Measurements from ENCODE around the gene JARID2. TPM values are rescaled to one million over a fixed set of nuclear protein-coding genes. Genes with fewer than 3 reads are reported as not detected.

Gene JARID2
- total and polyA plus RNA-seq, 2 of the 13 experiments (the other 11 are each of a cell fraction or from before 2014, with no cell fraction given) = 7.5 to 10.3 TPM

DNA sequence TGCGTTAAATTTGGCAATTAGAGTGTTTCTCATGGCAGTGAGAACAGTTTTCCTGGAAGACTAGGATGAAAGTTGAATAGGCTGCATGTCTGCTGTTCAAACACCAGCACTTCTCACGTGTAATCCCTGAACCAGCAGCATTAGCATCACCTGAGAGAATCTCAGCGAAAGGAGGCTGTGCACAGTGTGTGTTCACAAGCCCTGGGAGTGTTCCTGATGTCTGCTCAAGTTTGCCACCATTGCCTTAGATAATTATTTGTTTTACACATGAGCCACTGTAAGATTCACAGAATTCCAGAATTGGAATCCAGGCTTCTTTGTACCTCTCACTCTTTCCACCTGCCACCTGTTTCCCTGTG lies 117.3 kb downstream of the JARID2 start:
- Histone ChIP-seq H4K20me1 (ENCODE audit: insufficient read depth, low read length) (peaks cover 20% of the 10 kb centered on the region), H3K27me3 (ENCODE audit: control insufficient read depth in 1 of 2, insufficient read depth in 2 of 2, low read length in 2 of 2) (no peaks in the 10 kb centered on the region), H3K4me3 (replicated peaks in 1 of 3; ENCODE audit: insufficient read depth in 1 of 3, low read depth in 2 of 3, low read length in 3 of 3) (peak overlapping the region in 1 of 3 experiments; percentile 18; a peak in 1 of 6 replicates), H3K79me2 (ENCODE audit: insufficient read depth, low read length) (peaks cover 55% of the 10 kb centered on the region), H3K4me1 (ENCODE audit: insufficient read depth, low read length) (peaks cover 42% of the 10 kb centered on the region), H3K9me3 (ENCODE audit: low read length) (no peaks in the 10 kb centered on the region), H3K4me2 (ENCODE audit: low read depth, low read length) (peak overlapping the region; percentile 74), H3K27ac (ENCODE audit: extremely low read length, insufficient read depth, low read length) (no peak overlapping the region), H2AFZ (ENCODE audit: low read length) (no peak overlapping the region), H3K9ac (ENCODE audit: insufficient read depth, low read depth, low read length) (no peak overlapping the region), H3K36me3 (replicated peaks in 1 of 2; ENCODE audit: control insufficient read depth in 1 of 2, insufficient read depth in 2 of 2, low read length in 2 of 2) (no peaks in the 10 kb centered on the region)
- in situ Hi-C loops (cut with HindIII; ENCODE audit: extremely low pct_ligation_motif_present, low pct_unique_long_range_greater_than_20kb) (no loop called here), intact Hi-C loops (cut with micrococcal nuclease; ENCODE audit: unreplicated experiment) (no loop called here)
- CTCF ChIA-PET (ENCODE audit: low intra/inter-chr PET ratio, low total read pairs) = no interaction called here
- BruUV-seq (replicated peaks) = no TSS peak
- POLR2A ChIA-PET = no interaction called here
- peak; percentile 41 for ATAC-seq
- FAIRE-seq = no peak
- WGBS (ENCODE audit: low lambda C conversion rate) = 76% methylated on average over 3 of the region's 3 CpGs
- no peak for DNase-seq (ENCODE audit: low spot score)
- TF ChIP-seq SIX4 (CRISPR knock-in tag; IDR thresholded peaks at IDR 0.05) = no peak
- TF ChIP-seq ZNF367 (CRISPR knock-in tag; IDR thresholded peaks at IDR 0.05; ENCODE audit: borderline replicate concordance) = no peak
- TF ChIP-seq ARID2 (CRISPR knock-in tag; IDR thresholded peaks at IDR 0.05; ENCODE audit: borderline replicate concordance) = no peak
- TF ChIP-seq ZNF280B (CRISPR knock-in tag; IDR thresholded peaks at IDR 0.05; ENCODE audit: borderline replicate concordance) = no peak
- no peak for TF ChIP-seq ZNF260 (CRISPR knock-in tag; IDR thresholded peaks at IDR 0.05; ENCODE audit: borderline replicate concordance, low read depth)
- no peak for TF ChIP-seq ZNF747 (CRISPR knock-in tag; IDR thresholded peaks at IDR 0.05; ENCODE audit: borderline replicate concordance)
- no peak for TF ChIP-seq CC2D1A (CRISPR knock-in tag; IDR thresholded peaks at IDR 0.05)
- TF ChIP-seq NCOA5 (CRISPR knock-in tag; IDR thresholded peaks at IDR 0.05) = no peak
- no peak for TF ChIP-seq E2F5 (CRISPR knock-in tag; conservative IDR thresholded peaks at IDR 0.05)
- TF ChIP-seq, protein P1, sequence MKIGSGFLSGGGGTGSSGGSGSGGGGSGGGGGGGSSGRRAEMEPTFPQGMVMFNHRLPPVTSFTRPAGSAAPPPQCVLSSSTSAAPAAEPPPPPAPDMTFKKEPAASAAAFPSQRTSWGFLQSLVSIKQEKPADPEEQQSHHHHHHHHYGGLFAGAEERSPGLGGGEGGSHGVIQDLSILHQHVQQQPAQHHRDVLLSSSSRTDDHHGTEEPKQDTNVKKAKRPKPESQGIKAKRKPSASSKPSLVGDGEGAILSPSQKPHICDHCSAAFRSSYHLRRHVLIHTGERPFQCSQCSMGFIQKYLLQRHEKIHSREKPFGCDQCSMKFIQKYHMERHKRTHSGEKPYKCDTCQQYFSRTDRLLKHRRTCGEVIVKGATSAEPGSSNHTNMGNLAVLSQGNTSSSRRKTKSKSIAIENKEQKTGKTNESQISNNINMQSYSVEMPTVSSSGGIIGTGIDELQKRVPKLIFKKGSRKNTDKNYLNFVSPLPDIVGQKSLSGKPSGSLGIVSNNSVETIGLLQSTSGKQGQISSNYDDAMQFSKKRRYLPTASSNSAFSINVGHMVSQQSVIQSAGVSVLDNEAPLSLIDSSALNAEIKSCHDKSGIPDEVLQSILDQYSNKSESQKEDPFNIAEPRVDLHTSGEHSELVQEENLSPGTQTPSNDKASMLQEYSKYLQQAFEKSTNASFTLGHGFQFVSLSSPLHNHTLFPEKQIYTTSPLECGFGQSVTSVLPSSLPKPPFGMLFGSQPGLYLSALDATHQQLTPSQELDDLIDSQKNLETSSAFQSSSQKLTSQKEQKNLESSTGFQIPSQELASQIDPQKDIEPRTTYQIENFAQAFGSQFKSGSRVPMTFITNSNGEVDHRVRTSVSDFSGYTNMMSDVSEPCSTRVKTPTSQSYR (CRISPR knock-in tag; IDR thresholded peaks at IDR 0.05; ENCODE audit: borderline replicate concordance) = no peak
- TF ChIP-seq TGIF2 (CRISPR knock-in tag; IDR thresholded peaks at IDR 0.05) = no peak
- TF ChIP-seq TMF1 (CRISPR knock-in tag; IDR thresholded peaks at IDR 0.05; ENCODE audit: low read depth) = no peak
- TF ChIP-seq MTERF4 (CRISPR knock-in tag; IDR thresholded peaks at IDR 0.05) = no peak
- no peak for TF ChIP-seq MIER2 (CRISPR knock-in tag; IDR thresholded peaks at IDR 0.05)
- no peak for TF ChIP-seq PTBP1 (IDR thresholded peaks at IDR 0.05; ENCODE audit: low read depth, low read length, poor library complexity, severe bottlenecking)
- TF ChIP-seq ZNF709 (CRISPR knock-in tag; IDR thresholded peaks at IDR 0.05) = no peak
- TF ChIP-seq HDAC1 (CRISPR knock-in tag; IDR thresholded peaks at IDR 0.05) = no peak
- TF ChIP-seq, protein P2, sequence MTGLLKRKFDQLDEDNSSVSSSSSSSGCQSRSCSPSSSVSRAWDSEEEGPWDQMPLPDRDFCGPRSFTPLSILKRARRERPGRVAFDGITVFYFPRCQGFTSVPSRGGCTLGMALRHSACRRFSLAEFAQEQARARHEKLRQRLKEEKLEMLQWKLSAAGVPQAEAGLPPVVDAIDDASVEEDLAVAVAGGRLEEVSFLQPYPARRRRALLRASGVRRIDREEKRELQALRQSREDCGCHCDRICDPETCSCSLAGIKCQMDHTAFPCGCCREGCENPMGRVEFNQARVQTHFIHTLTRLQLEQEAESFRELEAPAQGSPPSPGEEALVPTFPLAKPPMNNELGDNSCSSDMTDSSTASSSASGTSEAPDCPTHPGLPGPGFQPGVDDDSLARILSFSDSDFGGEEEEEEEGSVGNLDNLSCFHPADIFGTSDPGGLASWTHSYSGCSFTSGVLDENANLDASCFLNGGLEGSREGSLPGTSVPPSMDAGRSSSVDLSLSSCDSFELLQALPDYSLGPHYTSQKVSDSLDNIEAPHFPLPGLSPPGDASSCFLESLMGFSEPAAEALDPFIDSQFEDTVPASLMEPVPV (CRISPR knock-in tag; IDR thresholded peaks at IDR 0.05) = no peak
- TF ChIP-seq RELA (CRISPR knock-in tag; IDR thresholded peaks at IDR 0.05) = no peak

All from HepG2 (cell line).